ENCODE data around the gene MED31.

MED31 gene

DNA sequence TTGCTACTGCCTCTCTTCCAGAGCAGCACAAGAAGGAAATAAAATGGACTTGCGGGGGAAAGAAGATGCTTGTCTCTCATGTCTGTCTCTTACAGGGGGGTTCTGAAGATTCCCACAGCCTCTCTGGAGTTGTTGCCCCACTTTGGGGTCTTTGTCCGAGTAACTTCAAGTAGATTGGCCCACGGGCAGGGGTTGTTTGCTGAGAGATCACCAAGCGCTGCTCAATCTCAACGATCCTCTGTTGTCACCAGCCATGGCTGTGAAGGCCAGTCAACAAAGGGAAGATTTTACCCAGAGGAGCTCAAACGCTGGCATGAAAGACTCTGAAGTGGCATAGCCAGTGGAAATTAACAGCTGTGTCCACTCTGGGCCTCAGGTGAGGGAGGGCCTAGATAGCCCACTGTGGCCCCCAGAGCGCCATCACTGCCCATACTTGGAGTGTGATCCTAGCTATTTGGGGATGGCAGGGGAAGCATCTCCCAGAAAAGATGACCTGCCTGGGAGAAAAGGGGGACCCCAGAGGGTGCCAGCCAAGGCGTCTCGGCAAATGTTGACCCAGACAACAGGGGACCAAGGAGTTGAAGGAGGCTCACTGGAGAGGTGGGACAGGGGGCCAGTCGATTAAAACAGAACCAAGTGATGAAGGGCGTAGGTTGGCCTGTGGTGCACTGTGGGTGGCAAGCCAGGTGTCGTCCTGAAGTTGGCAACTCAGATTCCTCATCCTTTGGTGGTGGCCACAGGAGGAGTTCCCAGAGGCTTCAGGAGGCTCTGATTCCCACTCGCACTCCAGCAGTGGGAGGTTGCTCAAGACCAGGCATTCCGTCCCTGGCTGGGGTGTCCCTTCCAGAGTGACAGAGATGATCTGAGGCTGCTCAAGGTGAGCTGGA is 33.7 kb upstream of the MED31 start:
- no CpG with 5 or more reads among the region's 14 CpGs for WGBS (ENCODE audit: extremely low coverage, insufficient coverage, insufficient read length)
- Histone ChIP-seq H3K79me2 (ENCODE audit: control insufficient read depth, insufficient read depth, low read length, poor library complexity) (no peaks in the 10 kb centered on the region), H2AFZ (ENCODE audit: insufficient read depth, low read length, poor library complexity) (no peak overlapping the region), H3K18ac (ENCODE audit: low read length) (no peak overlapping the region), H4K12ac (ENCODE audit: low read depth, low read length) (no peak overlapping the region), H4K8ac (ENCODE audit: low read depth, low read length) (no peak overlapping the region), H3K36me3 (ENCODE audit: control insufficient read depth in 1 of 2, insufficient read depth in 2 of 2, low read length in 2 of 2) (no peaks in the 10 kb centered on the region), H3K4me3 (ENCODE audit: low read depth, low read length) (no peak overlapping the region), H3K14ac (ENCODE audit: low read length) (no peak overlapping the region), H3K4me1 (ENCODE audit: control insufficient read depth in 1 of 2, insufficient read depth in 2 of 2, low read length in 2 of 2) (no peaks in the 10 kb centered on the region), H2BK12ac (ENCODE audit: low read length) (no peak overlapping the region), H3K27ac (ENCODE audit: low read depth, low read length) (no peak overlapping the region), H3K23ac (ENCODE audit: low read length) (no peak overlapping the region), H3K9ac (ENCODE audit: low read length) (no peak overlapping the region), H4K91ac (ENCODE audit: low read depth, low read length) (no peak overlapping the region), H3K4me2 (ENCODE audit: low read length) (no peak overlapping the region), H2AK5ac (ENCODE audit: low read length) (no peak overlapping the region), H3K9me3 (ENCODE audit: insufficient read depth, low read depth, low read length) (no peaks in the 10 kb centered on the region), H2BK120ac (ENCODE audit: insufficient read depth, low read length, poor library complexity) (no peak overlapping the region), H3K79me1 (ENCODE audit: low read length) (no peaks in the 10 kb centered on the region), H3K27me3 (ENCODE audit: insufficient read depth, low read length) (no peaks in the 10 kb centered on the region), H3K4ac (ENCODE audit: low read depth, low read length) (no peak overlapping the region), H2BK5ac (ENCODE audit: low read depth, low read length, poor library complexity) (no peak overlapping the region)
- no peak for DNase-seq

DNA sequence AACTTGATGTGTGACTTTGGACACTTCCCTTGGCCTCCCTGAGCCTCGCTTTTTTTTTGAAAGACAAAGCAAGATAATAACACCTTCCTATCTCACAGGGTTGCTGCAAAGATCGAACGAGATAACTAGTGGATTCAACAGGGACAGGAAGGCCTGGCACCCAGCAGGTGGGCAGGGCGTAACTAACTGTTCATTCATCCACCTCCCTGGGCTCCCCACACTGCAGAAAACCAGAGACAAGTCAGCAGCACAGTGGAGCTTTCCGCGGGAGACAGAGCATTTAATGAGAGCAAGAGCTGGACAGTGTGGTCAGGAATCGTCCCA is 33.0 kb upstream of the MED31 start:
- no peaks in the 10 kb centered on the region for H3K79me1 ChIP-seq (ENCODE audit: low read length)
- H3K23ac ChIP-seq (ENCODE audit: low read length), result no peak overlapping the region
- no peak overlapping the region for H3K14ac ChIP-seq (ENCODE audit: low read length)
- H3K36me3 ChIP-seq (ENCODE audit: control insufficient read depth in 1 of 2, insufficient read depth in 2 of 2, low read length in 2 of 2), result no peaks in the 10 kb centered on the region
- no peak overlapping the region for H4K12ac ChIP-seq (ENCODE audit: low read depth, low read length)
- WGBS (ENCODE audit: extremely low coverage, insufficient coverage, insufficient read length), result no CpG with 5 or more reads among the region's 7 CpGs
- no peak overlapping the region for H4K91ac ChIP-seq (ENCODE audit: low read depth, low read length)
- no peak overlapping the region for H2AK5ac ChIP-seq (ENCODE audit: low read length)
- H4K8ac ChIP-seq (ENCODE audit: low read depth, low read length), result no peak overlapping the region
- no peaks in the 10 kb centered on the region for H3K9me3 ChIP-seq (ENCODE audit: insufficient read depth, low read depth, low read length)
- DNase-seq, result no peak
- H2AFZ ChIP-seq (ENCODE audit: insufficient read depth, low read length, poor library complexity), result no peak overlapping the region
- no peak overlapping the region for H3K4me2 ChIP-seq (ENCODE audit: low read length)
- H3K27ac ChIP-seq (ENCODE audit: low read depth, low read length), result no peak overlapping the region
- no peak overlapping the region for H3K4me3 ChIP-seq (ENCODE audit: low read depth, low read length)
- no peaks in the 10 kb centered on the region for H3K4me1 ChIP-seq (ENCODE audit: control insufficient read depth in 1 of 2, insufficient read depth in 2 of 2, low read length in 2 of 2)
- H2BK120ac ChIP-seq (ENCODE audit: insufficient read depth, low read length, poor library complexity), result no peak overlapping the region
- no peak overlapping the region for H3K9ac ChIP-seq (ENCODE audit: low read length)
- H3K18ac ChIP-seq (ENCODE audit: low read length), result no peak overlapping the region
- no peaks in the 10 kb centered on the region for H3K27me3 ChIP-seq (ENCODE audit: insufficient read depth, low read length)
- no peak overlapping the region for H2BK12ac ChIP-seq (ENCODE audit: low read length)
- no peak overlapping the region for H3K4ac ChIP-seq (ENCODE audit: low read depth, low read length)
- H2BK5ac ChIP-seq (ENCODE audit: low read depth, low read length, poor library complexity), result no peak overlapping the region
- H3K79me2 ChIP-seq (ENCODE audit: control insufficient read depth, insufficient read depth, low read length, poor library complexity), result no peaks in the 10 kb centered on the region

DNA sequence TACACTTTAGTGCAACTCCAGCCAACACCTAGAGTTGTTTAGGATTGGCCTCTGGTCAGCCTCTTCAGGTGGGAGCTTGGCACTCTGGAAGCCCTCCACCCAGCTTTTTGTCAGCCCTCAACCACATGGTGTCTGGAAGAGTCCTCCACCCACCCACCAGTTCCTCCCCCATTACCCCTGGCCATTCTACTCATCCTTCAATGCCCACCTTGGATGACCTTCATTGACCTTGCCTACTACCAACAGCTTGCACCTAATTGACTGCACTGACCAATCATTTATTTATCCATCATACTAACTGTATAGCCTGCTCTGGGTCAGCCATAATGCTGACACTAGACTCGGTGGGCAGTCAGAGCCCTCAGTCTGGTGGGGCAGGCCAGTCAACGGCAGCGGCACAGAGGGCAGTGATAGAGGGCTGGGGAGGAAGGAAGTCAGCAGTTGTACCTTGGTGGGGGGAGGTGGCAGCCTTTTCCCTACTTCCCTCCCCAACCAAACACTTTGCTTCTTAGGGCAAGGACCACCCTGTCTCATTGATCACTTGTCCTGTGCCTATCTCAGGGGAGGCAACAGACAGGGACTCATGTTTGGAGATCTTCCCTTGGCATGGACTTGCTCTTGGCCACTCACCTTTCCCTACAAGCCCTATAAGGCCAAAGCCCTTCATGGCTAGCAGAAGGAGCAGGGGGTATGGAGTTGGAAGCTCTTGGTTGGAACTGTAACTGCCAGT is 32.5 kb upstream of the MED31 start:
- H4K91ac ChIP-seq (ENCODE audit: low read depth, low read length), result no peak overlapping the region
- DNase-seq, result no peak
- H4K8ac ChIP-seq (ENCODE audit: low read depth, low read length), result no peak overlapping the region
- no peak overlapping the region for H3K4me3 ChIP-seq (ENCODE audit: low read depth, low read length)
- no peak overlapping the region for H2BK5ac ChIP-seq (ENCODE audit: low read depth, low read length, poor library complexity)
- H3K4me1 ChIP-seq (ENCODE audit: control insufficient read depth in 1 of 2, insufficient read depth in 2 of 2, low read length in 2 of 2), result no peaks in the 10 kb centered on the region
- WGBS (ENCODE audit: extremely low coverage, insufficient coverage, insufficient read length), result no CpG with 5 or more reads among the region's 3 CpGs
- H3K27me3 ChIP-seq (ENCODE audit: insufficient read depth, low read length), result no peaks in the 10 kb centered on the region
- no peaks in the 10 kb centered on the region for H3K9me3 ChIP-seq (ENCODE audit: insufficient read depth, low read depth, low read length)
- no peaks in the 10 kb centered on the region for H3K79me1 ChIP-seq (ENCODE audit: low read length)
- H3K9ac ChIP-seq (ENCODE audit: low read length), result no peak overlapping the region
- H3K27ac ChIP-seq (ENCODE audit: low read depth, low read length), result no peak overlapping the region
- no peak overlapping the region for H3K18ac ChIP-seq (ENCODE audit: low read length)
- no peak overlapping the region for H3K23ac ChIP-seq (ENCODE audit: low read length)
- H2AK5ac ChIP-seq (ENCODE audit: low read length), result no peak overlapping the region
- no peak overlapping the region for H2AFZ ChIP-seq (ENCODE audit: insufficient read depth, low read length, poor library complexity)
- no peak overlapping the region for H4K12ac ChIP-seq (ENCODE audit: low read depth, low read length)
- H2BK12ac ChIP-seq (ENCODE audit: low read length), result no peak overlapping the region
- no peak overlapping the region for H3K4ac ChIP-seq (ENCODE audit: low read depth, low read length)
- no peak overlapping the region for H3K4me2 ChIP-seq (ENCODE audit: low read length)
- no peaks in the 10 kb centered on the region for H3K79me2 ChIP-seq (ENCODE audit: control insufficient read depth, insufficient read depth, low read length, poor library complexity)
- no peak overlapping the region for H2BK120ac ChIP-seq (ENCODE audit: insufficient read depth, low read length, poor library complexity)
- no peaks in the 10 kb centered on the region for H3K36me3 ChIP-seq (ENCODE audit: control insufficient read depth in 1 of 2, insufficient read depth in 2 of 2, low read length in 2 of 2)
- no peak overlapping the region for H3K14ac ChIP-seq (ENCODE audit: low read length)

DNA sequence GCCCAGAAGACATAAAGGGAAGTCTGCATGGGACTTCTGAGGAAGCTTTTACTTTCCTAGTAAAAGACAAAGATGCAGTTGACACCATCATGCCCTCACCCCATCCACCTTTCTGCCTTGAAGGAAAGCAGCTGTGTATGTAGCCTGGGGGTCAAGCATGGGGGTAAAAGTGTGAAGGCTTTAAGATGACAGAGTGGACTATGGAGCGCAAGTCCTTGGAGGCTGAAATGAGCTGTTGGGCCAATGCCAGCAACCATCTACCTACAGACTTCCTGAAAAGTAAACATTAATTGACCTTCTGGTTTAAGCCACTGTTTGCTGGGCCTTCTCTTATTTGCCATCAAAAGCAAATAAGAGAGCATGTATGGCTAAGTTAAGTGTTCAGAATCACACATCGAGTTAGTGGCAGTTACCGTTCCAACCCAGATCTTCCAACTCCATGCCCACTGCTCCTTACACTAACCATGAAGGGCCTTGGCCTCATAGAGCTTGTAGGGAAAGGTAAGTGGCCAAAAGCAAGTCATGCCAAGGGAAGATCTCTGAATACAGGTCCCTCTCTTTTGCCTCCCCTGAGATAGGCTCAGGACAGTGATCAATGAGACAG is 31.8 kb upstream of the MED31 start:
- Histone ChIP-seq H3K4me1 (ENCODE audit: control insufficient read depth in 1 of 2, insufficient read depth in 2 of 2, low read length in 2 of 2) (no peaks in the 10 kb centered on the region), H2BK12ac (ENCODE audit: low read length) (no peak overlapping the region), H4K91ac (ENCODE audit: low read depth, low read length) (no peak overlapping the region), H3K14ac (ENCODE audit: low read length) (no peak overlapping the region), H3K9ac (ENCODE audit: low read length) (no peak overlapping the region), H3K36me3 (ENCODE audit: control insufficient read depth in 1 of 2, insufficient read depth in 2 of 2, low read length in 2 of 2) (no peaks in the 10 kb centered on the region), H3K4me3 (ENCODE audit: low read depth, low read length) (no peak overlapping the region), H3K18ac (ENCODE audit: low read length) (no peak overlapping the region), H3K79me2 (ENCODE audit: control insufficient read depth, insufficient read depth, low read length, poor library complexity) (no peaks in the 10 kb centered on the region), H3K4ac (ENCODE audit: low read depth, low read length) (no peak overlapping the region), H4K12ac (ENCODE audit: low read depth, low read length) (no peak overlapping the region), H2BK120ac (ENCODE audit: insufficient read depth, low read length, poor library complexity) (no peak overlapping the region), H2BK5ac (ENCODE audit: low read depth, low read length, poor library complexity) (no peak overlapping the region), H3K9me3 (ENCODE audit: insufficient read depth, low read depth, low read length) (no peaks in the 10 kb centered on the region), H3K4me2 (ENCODE audit: low read length) (no peak overlapping the region), H4K8ac (ENCODE audit: low read depth, low read length) (no peak overlapping the region), H2AFZ (ENCODE audit: insufficient read depth, low read length, poor library complexity) (no peak overlapping the region), H3K27me3 (ENCODE audit: insufficient read depth, low read length) (no peaks in the 10 kb centered on the region), H3K23ac (ENCODE audit: low read length) (no peak overlapping the region), H2AK5ac (ENCODE audit: low read length) (no peak overlapping the region), H3K27ac (ENCODE audit: low read depth, low read length) (no peak overlapping the region), H3K79me1 (ENCODE audit: low read length) (no peaks in the 10 kb centered on the region)
- no peak for DNase-seq
- no CpG with 5 or more reads among the region's 3 CpGs for WGBS (ENCODE audit: extremely low coverage, insufficient coverage, insufficient read length)

Data from trophoblast cell (in vitro differentiated cells and primary cell).